ENCODE data around the gene CRELD2.

DNA sequence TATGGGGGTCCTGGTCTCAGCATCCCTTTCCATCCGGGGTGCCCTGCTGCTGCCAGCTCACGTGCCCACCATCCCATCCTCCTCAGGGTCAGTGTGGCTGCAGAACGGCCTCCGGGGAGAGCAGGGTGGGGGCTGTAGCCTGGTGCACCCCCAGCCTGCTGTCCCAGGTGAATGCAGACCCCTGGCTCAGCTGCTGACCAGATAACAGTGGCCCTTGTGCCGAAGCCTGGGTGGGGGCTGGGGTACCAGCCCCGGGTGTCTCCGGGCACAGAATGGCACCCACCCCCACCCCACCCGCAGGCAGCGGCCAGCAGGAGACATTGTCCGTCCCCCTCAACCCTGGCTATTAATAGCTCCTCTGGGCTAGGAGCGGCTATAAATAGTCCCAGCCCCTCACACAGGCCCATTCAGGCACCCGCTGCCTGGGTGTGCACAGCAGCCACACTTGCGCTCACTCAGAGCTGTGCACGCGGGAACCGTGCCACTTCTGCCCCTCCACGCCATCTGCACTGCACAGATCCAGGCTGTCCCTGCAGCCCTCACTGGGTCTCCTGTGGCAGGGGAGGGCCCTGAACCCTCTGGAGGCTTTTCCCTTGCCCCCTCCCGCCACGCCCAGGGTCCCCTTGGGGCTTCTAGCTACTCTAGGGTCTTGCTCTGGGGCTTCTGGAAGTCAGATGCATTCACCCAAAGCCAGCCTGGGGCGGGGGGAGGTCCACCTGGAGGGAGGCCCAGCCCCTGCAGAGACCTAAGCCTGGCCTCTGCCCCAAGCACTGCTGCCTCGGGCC is 18.7 kb downstream of the CRELD2 start:
- TF ChIP-seq, protein P1, sequence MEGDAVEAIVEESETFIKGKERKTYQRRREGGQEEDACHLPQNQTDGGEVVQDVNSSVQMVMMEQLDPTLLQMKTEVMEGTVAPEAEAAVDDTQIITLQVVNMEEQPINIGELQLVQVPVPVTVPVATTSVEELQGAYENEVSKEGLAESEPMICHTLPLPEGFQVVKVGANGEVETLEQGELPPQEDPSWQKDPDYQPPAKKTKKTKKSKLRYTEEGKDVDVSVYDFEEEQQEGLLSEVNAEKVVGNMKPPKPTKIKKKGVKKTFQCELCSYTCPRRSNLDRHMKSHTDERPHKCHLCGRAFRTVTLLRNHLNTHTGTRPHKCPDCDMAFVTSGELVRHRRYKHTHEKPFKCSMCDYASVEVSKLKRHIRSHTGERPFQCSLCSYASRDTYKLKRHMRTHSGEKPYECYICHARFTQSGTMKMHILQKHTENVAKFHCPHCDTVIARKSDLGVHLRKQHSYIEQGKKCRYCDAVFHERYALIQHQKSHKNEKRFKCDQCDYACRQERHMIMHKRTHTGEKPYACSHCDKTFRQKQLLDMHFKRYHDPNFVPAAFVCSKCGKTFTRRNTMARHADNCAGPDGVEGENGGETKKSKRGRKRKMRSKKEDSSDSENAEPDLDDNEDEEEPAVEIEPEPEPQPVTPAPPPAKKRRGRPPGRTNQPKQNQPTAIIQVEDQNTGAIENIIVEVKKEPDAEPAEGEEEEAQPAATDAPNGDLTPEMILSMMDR (IDR thresholded peaks at IDR 0.05; ENCODE audit: low read length): no peak
- TF ChIP-seq EZH2 (IDR thresholded peaks at IDR 0.05; ENCODE audit: borderline replicate concordance, low read length): no peak

Data from OCI-LY1 (cell line).